ENCODE results near the gene GAB2. TPM values are rescaled to one million over a fixed set of nuclear protein-coding genes. Genes with fewer than 3 reads are reported as not detected.

Gene GAB2
- total and polyA plus RNA-seq, 2 of the 4 experiments (the other 2 are of a cell fraction), result 3.3 to 5.9 TPM

- Histone ChIP-seq H3K79me1 (ENCODE audit: low read depth in 1 of 2, low read length in 2 of 2) (peaks cover 7 to 8% of the 10 kb centered on the region in 2 experiments; a peak in 3 of 4 replicates), H2BK120ac (ENCODE audit: low read depth, low read length) (no peak overlapping the region), H3K56ac (ENCODE audit: extremely low read depth, insufficient read depth, low read length) (no peak overlapping the region), H3K23ac (ENCODE audit: low read depth, low read length) (no peak overlapping the region), H3K14ac (replicated peaks; ENCODE audit: low read depth, low read length) (no peak overlapping the region), H2AK5ac (ENCODE audit: low read depth, low read length) (no peak overlapping the region), H4K20me1 (ENCODE audit: insufficient read depth, low read length) (no peaks in the 10 kb centered on the region), H4K5ac (ENCODE audit: low read depth, low read length) (no peak overlapping the region), H2BK5ac (ENCODE audit: low read depth, low read length, poor library complexity, severe bottlenecking) (no peak overlapping the region), H3K4me3 (ENCODE audit: insufficient read depth, low read depth, low read length) (no peak overlapping the region), H3K4me1 (ENCODE audit: control insufficient read depth, insufficient read depth, low read length) (peaks cover 5% of the 10 kb centered on the region), H2AFZ (replicated peaks; ENCODE audit: low read length, poor library complexity) (no peak overlapping the region), H2BK20ac (ENCODE audit: low read depth, low read length) (no peak overlapping the region), H3K9me1 (ENCODE audit: insufficient read depth, low read length) (peaks cover 6% of the 10 kb centered on the region; the same call in 1 of the 2 replicates), H2BK15ac (ENCODE audit: low read depth, low read length) (no peak overlapping the region), H3K9me3 (ENCODE audit: control insufficient read depth, insufficient read depth, low read length) (no peaks in the 10 kb centered on the region), H3K27ac (ENCODE audit: insufficient read depth, low read length) (no peak overlapping the region), H3K18ac (ENCODE audit: low read depth, low read length) (no peak overlapping the region), H3K4me2 (ENCODE audit: low read depth, low read length) (no peak overlapping the region), H3K36me3 (ENCODE audit: control insufficient read depth, insufficient read depth, low read length) (no peaks in the 10 kb centered on the region), H4K8ac (ENCODE audit: low read depth in 2 of 2, low read length in 2 of 2) (no peak overlapping the region), H3K27me3 (ENCODE audit: control insufficient read depth, insufficient read depth, low read length) (no peaks in the 10 kb centered on the region), H3K9ac (ENCODE audit: low read depth, low read length) (no peak overlapping the region), H3K4ac (ENCODE audit: low read depth, low read length) (no peak overlapping the region), H4K91ac (ENCODE audit: insufficient read depth, low read depth, low read length) (no peak overlapping the region), H2AK9ac (replicated peaks; ENCODE audit: low read depth, low read length, poor library complexity) (no peak overlapping the region)
- ATAC-seq (ENCODE audit: low read depth) (no peak), DNase-seq (no peak)
- ChIA-PET POLR2A (ENCODE audit: unreplicated experiment) (no interaction called here), CTCF (interaction anchor here (0.6 kb wide), 1 partner anchor 508 kb away, joined by 3 read pairs; no protein-coding TSS in a partner anchor)
- intact Hi-C loops (cut with micrococcal nuclease), result no loop called here
- WGBS, 2 experiments (ENCODE audit: extremely low coverage in 2 of 2, insufficient read length in 1 of 2), result no CpG with 5 or more reads among the region's 2 CpGs
- in situ Hi-C loops (cut with MboI; ENCODE audit: low sequenced_read_pairs), result no loop called here
- dilution Hi-C loops (cut with HindIII; ENCODE audit: low sequenced_read_pairs, unreplicated experiment), result no loop called here
- TF ChIP-seq MAZ (IDR thresholded peaks at IDR 0.05; ENCODE audit: borderline replicate concordance, low read depth, low read length), result no peak
- no peak for TF ChIP-seq MAFK (IDR thresholded peaks at IDR 0.05; ENCODE audit: low read depth, low read length)
- no peak for TF ChIP-seq POLR2A (IDR thresholded peaks at IDR 0.05; ENCODE audit: low read depth, low read length)
- no peak for TF ChIP-seq CHD1 (IDR thresholded peaks at IDR 0.05; ENCODE audit: low read depth, low read length)
- no peak for TF ChIP-seq MXI1 (IDR thresholded peaks at IDR 0.05; ENCODE audit: borderline replicate concordance, low read depth, low read length)
- no peak for TF ChIP-seq BHLHE40 (IDR thresholded peaks at IDR 0.05; ENCODE audit: low read depth, low read length)
- TF ChIP-seq RCOR1 (IDR thresholded peaks at IDR 0.05; ENCODE audit: insufficient replicate concordance, low read length), result no peak
- BruUV-seq (replicated peaks), result no TSS peak
Observed at GRCh38 chr11:78255919-78256318, 161.7 kb downstream of the GAB2 start.

Data from IMR-90 (cell line).